Hematopoietic multipotent progenitor cell treated with erythropoietin and hydrocortisone succinate and interleukin-3 and kit ligand, for 8 days (in vitro differentiated cells): ENCODE data around the gene SLC27A2.

Source experiments
- DNase-seq: peaks from one replicate; pipeline ENCODE4 v3.0.0-alpha.2; 2015

The SLC27A2 gene

DNA sequence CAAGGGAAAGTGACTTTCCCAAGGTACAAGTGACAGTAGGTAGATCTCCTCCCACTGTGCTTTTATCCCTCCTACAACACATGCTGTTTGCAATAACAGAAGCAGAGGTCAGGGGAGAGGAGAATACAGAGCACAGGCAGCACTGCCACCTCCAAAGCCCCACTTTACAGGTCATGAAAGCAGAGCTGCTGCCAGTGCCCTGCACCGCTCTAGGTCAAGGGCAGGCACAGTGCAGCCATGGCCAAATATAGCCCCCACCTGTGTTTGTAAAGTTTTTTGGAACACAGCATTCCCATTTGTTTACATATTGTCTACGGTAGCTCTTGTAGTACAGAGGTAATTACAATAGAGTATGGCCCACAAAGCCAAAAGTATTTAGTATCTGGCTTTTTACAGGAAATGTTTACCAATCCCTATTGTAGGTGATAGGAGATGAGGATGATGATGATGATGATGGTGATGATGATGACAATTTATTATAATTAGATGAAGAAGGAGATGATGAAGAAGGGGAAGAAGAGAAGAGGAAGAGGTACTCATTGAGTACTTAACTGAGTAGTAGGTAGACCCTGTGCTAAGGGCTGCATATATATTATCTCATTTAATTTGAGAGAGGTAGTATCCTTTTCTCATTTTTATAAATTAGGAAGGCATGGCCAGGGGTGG, 63.1 kb downstream of the SLC27A2 start:
- no peak for DNase-seq

DNA sequence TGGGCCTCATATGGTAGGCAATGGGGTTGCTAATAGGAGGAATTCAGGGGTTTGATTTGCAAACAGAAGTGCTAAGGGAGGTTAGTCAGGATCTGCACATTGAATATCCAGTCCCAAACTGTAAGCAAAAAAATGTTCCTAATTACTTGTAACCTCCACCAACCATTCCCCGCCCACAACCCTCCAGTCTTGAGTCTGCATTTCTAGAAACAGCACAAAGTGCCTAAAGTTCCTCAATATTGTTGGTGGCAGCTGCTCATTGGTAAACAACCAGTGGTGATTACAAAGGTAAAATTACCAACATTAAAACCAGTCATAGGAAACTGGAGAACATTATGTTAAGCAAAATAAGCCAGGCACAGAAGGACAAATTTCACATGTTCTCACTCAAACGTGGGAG, 64.6 kb downstream of the SLC27A2 start:
- no peak for DNase-seq

DNA sequence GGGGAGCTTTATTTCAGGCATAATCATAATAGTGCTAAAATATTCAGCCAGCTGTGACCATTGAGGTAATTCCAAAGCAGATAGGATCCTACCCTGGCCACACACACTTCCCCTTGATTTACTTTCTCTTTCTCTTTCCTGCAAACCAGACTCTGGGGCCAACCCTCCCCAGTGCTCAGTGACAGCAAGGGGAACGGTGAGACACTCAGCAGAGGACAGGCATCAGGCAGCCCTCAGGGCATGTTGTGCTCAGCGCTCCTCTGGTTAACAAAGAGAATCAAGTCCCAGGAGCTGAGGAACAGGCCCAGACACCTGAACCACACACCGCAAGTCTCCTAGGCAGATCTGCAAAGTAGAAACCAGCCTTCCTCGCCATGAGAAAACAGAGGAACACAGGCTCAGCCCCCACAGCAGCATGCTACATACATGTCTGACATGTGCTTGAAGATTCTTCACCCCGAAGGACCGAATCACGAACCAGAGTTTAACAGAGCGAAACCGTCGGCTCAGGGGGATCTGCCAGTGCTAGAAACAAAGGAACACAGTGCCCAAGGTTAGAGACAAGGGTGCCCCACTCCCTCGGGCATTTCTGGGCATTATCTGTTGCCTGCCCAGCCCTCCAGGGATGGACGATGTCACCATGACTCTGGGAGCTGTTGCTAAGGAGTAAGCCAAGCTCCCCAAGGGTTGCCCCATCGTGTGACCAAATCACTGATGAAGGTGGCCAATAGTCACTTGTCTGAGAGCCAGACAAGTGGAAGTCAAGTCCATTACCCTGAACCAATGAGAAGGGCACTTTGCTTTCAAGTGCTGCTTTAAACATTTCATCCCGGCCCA, 66.0 kb downstream of the SLC27A2 start:
- DNase-seq, result peak; percentile 51

DNA sequence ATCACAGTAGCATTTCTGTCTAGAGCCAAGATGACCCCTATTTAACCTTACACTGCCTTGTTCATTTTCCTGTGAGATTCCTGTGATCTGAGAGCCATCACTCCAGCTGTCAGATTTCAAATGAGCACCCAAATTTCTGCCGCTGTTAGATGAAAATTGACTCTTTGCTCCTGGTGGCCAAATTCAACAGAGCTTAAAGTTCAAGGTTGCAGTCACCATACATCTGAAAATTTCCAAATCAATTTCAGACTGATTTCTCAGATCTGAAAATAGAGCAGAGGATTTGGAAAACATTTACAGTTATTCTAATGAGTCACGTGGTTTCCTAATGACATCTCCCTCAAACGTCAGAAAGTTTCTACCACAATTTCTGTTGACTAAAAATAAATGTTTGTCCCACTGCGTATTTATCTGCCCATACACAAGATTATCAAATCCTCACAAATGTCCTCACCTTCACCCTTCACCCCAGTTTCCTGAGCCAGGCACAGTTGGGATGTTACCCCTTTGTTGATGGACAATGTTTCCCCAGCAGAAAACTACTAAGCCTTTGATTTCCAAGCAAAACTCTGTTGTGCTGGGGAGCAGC, 67.1 kb downstream of the SLC27A2 start:
- DNase-seq, result no peak

DNA sequence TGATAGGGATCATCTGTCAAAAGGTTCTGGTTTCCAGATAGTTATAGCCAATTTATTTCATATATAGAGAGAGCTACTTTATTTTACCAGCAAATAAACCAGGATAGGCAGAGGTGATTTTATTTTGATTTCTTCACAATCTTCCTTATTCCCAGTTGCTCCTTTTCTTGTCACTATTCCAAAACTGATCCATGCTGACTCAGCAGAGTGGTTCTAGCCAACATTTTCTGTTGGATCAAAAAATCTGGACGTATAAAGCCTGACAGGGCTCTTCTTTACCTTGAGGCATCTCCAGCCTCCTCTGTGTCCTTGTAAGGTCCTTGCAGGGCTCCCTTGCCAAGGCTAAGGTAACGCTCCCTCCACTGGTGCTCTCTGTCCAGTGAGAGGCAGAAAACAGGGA, 67.7 kb downstream of the SLC27A2 start:
- no peak for DNase-seq

DNA sequence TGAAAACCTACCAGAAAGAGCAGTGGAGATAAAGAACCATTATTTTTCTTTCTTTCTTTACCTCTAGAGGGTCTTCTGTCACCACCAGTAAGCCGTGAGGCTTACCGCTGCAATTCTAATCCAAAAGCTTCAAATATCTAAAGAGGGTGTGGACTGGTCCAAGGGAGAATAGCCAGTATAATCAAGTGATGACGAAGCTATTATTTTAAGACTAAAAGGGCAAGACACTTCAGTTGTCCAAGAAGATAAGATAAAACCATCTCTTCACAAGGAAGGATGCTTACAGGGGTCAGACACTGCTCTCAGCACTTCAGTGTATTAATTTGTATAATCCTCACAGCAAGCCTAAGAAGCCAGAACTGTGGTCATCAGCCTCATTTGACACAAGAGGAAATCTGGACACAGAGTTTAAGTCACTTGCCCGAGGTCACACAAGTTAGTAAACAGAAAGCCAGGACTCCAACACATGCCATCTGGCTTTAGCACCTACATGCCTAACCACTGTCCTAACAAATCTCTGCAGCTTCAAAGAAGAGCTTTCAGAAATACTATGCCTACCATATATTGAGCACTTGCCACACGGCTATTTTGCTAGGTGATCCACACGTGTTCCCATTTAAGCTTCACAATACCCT, 68.9 kb downstream of the SLC27A2 start:
- no peak for DNase-seq

DNA sequence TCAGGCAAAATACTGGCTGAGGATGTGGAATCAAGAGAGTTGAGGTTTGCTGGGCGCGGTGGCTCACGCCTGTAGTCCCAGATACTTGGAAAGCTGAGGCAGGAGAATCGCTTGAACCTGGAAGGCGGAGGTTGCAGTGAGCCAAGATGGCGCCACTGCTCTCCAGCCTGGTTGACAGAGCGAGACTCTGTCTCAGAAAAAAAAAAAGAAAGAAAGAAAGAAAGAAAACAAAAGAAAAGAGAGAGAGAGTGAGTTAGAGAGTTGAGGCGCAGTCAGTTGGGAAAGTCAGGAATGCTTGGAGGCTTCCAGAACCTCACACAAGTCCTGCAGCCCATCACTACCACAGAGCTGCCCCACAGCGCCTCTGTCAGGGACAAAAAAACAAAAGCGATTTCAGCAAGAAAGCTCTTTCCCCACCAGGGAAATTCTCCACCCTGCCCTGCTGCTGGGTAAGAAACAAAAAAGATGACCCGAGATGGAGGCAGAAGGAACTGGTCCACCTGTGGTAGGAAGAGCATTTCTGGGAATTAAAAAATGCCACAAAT, 69.7 kb downstream of the SLC27A2 start:
- no peak for DNase-seq

DNA sequence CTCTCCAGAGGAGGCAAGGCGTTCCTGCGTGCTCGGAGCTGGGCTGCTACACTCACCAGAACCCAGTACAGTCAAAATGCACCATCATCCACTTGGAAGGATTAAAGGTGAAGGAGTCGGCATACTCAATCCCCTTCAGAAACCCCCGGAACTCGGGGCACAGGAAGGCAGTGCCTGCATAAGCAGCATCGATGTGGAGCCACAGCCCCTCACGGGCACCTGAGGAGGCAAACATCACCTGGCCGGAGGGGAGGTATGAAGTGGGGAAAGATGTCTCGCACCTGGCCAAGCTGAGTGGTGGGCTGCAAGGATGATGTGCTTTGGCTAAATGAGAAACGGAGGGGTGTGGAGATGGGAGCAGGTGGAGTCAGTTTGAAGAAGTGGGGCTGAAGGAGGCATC, 70.6 kb downstream of the SLC27A2 start:
- DNase-seq, result no peak

DNA sequence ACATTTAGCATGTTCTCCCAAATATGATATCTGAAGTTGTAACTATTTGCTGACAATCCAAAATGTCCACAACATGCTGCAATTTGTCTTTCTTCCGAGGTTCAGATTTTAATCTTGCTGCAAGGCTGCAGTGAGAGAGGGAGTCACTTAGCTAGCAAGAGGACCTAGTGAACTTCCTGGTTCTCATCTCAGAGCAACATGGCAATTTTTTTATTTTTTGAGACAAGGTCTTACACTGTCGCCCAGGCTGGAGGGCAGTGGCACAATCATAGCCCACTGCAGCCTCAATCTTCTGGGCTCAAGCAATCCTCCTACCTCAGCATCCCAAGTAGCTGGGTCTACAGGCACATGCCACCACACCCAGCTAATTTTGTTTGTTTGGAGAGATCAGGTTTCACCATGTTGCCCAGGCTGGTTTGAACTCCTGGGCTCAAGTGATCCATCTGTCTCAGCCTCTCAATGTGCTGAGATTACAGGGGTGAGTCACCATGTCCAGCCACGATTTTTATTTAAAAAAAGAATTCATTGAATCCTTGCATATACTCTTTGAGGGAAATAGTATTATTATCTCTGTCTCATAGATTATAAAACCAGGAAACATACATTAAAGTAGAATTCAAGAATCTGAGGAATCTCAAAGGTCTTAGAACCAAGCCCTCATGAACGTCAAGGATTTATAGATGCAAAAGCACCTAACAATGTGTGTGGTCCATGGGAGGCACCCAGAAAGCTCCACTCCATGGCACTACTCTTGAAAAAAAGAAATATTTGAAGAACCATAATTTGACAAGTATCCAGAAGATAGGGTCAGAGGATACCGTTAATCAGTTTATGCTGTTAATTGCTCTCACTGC, 74.4 kb downstream of the SLC27A2 start:
- no peak for DNase-seq

DNA sequence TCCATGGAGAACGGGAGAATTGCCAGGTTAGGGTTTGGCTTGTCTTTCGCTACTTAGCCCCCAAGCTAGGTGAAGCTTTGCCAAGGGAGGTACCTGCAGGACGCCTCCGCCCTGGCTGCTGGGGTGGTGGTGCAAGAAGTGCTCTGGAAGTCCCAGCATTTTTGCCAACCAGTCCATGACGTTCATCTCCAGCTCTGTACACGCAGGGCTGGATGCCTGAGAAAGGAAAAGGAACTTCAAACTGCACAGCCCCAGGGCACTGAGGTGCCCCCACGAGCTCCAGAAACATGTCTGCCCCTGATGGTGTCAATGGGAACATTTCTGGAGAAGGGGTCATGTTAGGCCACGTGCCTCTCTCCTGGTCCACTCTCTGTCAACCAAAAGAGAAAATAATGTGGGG, 75.3 kb downstream of the SLC27A2 start:
- DNase-seq, result no peak

DNA sequence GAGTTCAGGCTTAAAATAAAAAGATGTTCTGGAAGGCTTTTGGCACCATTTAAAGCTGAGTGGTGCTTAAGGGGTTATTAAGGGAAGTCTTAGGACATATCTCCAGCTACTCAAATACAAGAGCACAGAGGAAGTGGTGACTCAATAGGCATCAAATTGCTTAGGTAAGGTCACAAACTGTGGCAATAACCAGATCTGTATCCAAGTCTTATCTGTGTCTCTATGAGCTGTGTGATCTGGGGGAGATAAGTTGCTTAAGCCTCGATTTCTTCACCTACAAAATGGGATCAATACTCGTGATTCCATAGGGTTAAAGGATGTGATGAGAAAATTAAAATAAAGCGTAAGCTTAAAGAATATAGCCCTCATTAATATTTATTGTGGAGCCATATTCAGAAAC, 75.9 kb downstream of the SLC27A2 start:
- peak; percentile 20 for DNase-seq

DNA sequence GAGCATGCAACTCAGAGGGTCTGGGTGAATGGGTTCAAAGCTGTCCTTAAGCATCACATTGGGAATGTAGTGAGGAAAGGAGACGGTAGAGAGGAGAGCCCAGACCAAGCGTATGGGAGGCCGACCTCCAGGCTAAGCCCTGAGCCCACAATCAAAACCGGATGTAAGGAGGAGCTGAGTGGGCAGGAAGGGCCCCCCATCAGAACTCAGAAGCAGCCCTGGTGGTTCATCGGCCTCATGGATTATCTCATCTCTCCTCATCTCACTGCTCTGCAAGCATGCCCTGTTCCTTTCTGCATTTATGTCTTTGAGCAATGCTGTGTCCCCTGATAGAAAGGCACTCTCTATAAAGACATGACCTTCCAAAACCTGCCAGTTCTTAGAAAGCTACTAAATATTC, 77.3 kb downstream of the SLC27A2 start:
- DNase-seq, result peak; percentile 20

DNA sequence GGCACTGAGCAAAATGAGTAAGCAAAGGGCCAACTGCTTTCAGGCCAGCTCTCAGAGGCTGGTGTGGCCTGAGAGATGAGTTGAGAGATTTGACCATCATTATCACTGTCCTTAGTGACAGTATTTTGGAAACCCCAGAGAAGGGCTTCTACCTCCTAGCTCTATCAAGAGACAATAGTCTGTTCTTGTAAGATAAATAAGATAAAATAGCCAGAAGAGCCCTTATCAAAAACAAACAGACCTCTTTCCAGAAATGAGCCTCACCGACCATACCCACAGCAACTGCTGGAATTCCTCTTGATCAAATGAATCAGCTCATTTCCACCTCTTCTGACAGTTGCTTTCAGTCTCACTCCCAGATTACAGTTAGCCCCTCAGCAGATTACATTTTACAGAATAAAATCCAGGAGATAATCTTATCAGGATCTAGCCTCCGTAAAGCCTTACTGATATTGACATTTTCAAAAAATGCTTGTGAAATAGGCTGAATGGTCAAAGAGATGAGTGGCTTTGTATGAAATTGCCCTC, 79.0 kb downstream of the SLC27A2 start:
- peak; percentile 95 for DNase-seq

DNA sequence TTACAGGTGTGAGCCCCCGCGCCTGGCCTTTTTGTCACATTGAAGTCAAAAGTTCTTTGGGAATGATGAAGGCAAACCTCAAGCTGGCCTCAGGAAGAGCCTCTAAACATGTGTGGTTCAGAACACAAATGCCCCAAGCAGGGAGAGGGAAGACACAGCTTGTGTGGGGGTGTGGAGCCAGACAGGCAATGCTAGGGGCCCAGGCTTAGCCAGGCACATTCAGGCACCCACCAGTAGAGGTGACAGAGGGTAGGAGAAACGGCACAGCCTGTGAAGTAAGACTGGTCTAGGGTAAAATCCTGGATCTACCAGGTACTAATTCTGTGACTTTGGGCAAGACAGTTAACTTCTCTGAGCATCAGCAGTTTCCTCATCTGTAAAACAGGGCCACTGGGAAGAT, 80.0 kb downstream of the SLC27A2 start:
- peak; percentile 52 for DNase-seq

DNA sequence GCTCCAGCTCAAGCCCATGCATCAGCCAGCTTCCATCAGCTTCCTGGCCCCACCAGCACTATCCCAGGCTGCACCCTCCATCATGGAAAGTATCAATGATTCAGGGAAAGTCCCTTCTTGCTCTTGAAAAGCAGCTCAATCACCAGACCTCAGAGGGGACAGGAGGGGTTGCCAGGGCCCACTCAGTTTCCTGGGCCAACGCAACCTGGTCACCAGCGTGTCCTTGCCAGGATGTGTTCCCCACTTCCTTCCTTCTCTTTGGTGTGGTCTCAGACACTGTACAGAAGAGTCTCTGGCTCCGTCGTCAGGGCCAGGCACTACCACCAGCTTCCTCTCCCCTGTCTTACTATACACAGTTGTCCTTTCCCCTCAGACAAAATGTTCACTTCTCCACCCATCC, 80.5 kb downstream of the SLC27A2 start:
- no peak for DNase-seq

DNA sequence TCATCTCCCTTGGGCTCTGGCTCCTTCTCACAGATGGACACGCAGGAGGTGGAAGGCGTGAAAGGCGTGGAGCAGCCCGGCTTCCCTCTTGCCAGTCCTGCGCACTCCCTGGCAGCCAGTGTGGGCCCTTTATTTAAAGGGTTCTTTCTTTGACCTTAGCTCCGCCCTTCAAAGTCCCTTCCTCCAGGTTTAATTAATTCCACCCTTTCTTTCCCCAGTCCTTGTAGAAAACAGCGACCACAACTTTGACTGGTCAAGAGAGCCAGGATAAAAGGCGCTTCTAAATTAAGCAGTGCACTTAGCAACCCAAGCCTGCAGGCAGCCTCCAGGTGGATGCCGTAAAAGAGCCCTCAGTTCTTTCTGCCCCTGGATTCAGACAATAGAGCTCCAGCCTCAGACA, 83.6 kb downstream of the SLC27A2 start, which contains the start of gene HDC:
TSS of gene HDC (minus strand) at position 107 of the 400 bp plus-strand sequence. CDS start at position 4, 103 bp downstream.
- DNase-seq, result no peak

DNA sequence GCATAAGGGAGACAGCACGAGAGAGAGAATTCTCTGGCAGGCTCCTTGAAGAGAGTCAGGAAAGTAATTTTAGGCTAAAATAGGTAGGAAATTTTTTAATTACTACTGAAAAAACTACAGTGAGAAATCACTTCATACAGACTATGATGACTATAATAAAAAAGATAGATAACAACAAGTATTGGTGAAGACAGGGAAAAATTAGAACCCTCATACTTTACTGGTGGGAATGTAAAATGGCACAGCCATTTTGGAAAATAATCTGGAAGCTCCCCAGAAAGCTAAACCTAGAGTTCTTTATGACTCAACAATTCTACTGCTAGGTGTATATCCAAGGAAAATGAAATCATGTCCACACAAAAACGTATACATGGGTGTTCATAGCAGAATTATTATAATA, 85.6 kb downstream of the SLC27A2 start:
- no peak for DNase-seq

DNA sequence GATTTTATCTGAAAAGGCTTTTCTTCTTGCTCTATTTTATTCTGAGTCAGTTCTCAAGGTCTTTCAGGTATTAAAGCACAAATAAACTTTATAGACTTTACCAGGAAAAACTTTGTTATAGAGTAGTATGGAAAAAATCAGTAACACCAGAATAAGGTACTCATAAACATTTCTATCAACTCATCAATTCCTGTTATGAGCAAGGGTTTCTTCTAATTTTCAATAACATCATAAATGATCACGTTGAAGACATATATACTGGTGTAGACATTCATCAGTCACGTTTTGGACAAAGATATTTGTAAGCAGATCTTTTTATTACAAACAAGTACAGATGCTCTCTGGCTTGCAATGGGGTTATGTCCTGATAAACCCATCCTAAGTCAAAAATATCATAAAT, 93.1 kb downstream of the SLC27A2 start:
- DNase-seq, result no peak

DNA sequence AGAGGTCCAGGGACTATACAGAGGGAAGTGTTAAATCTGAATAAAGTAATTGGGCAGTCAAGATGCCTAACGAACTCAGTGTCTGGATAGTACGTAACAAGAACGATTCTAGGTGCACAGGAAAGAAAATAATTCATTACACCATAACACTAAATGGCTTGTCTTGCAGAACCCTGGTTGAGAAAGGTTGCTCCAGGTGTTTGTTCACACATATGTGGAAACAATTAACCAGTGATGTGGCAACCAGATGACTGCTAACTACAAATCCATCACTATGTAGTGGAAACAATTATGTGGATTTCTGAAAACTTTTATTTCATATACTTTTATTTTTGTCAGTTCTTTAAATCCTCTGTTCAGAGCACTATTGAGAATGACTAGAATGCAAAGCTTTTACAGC, 93.9 kb downstream of the SLC27A2 start:
- DNase-seq, result no peak

DNA sequence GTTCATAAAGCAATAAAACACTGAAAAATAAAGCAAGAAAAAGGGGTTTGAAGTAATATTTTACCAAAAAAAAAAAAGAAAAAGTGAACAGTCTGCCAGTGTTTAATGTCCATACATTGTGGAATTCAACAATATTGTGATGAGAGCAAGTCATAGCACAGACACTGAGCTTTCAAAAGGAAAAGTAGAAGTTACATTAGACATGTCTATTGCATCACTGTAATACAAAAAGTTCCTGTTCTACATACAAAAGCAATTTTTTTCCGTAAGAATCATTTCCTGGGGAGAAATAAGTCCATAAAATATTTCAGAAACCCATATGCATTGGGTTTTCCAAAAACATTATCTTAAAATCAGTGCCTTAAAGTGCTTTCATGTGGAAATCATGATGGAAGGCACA, 95.4 kb downstream of the SLC27A2 start:
- DNase-seq, result no peak

DNA sequence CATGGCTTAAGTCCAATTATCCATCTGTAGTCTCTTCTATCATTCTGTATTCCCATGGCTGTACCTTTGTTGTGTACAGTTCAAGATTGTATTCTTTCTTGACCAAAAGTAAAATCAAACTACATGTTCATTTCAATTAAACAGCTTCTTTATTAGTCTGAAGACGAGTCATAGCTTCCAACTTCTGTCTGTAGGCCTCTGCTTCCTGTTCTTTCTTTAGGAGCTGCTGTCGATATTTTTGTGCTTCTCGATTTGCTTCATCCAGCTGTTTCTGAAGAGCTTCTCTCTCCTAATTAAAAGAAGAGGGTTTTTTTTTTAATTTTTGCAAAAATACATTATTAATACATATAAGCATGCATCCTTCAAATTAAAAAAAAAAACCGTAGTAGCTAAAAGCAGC, 96.5 kb downstream of the SLC27A2 start:
- DNase-seq, result no peak

DNA sequence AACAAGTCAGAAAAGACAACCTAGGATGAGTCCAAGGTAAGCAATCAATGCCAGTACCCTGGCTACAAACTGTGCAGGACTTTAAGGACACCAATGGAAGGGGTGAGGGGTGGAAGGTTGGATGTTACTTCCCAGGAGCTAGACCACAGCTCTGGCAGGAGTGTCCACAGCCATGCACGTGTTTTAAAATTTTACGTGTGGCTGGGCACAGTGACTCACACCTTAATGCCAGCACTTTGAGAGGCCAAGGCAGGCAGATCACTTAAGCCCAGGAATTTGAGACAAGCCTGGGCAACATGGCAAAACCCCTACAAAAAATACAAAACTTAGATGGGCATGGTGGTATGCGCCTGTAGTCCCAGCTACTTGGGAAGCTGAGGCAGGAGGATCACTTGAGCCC, 98.3 kb downstream of the SLC27A2 start:
- DNase-seq, result no peak
